OCI-LY1 (cell line): Measurements from ENCODE around the gene RALGPS2.

ENCODE experiments used
- H2AFZ ChIP-seq: fragments of 200-600 bp; sonication (generic), shearing (Covaris generic); 2 replicates; pipeline ENCODE4 v1.6.0; 2014; ENCODE audit warnings: antibody characterized with exemption, mild to moderate bottlenecking, low read length
- H3F3A ChIP-seq: fragments of 200-600 bp; sonication (generic), shearing (Covaris generic); 2 replicates; pipeline ENCODE4 v1.6.0; 2014; ENCODE audit warnings: mild to moderate bottlenecking, antibody characterized with exemption, low read length, moderate library complexity; ENCODE audit not compliant: insufficient read depth
- H3K27ac ChIP-seq: fragments of 200-600 bp; sonication (generic); 2 replicates; pipeline ENCODE4 v1.5.1; 2014; ENCODE audit warnings: low read length, mixed run types, mild to moderate bottlenecking, low read depth; ENCODE audit not compliant: poor library complexity, severe bottlenecking
- H3K27me3 ChIP-seq: fragments of 200-600 bp; sonication (generic); 2 replicates; pipeline ENCODE4 v1.6.0; 2014; ENCODE audit warnings: antibody characterized with exemption, mild to moderate bottlenecking, low read length, moderate library complexity; ENCODE audit not compliant: insufficient read depth
- H3K36me3 ChIP-seq: fragments of 200-600 bp; sonication (generic); 2 replicates; pipeline ENCODE4 v1.6.1; 2014; ENCODE audit warnings: mild to moderate bottlenecking, antibody characterized with exemption, low read length, moderate library complexity, mixed read lengths; ENCODE audit not compliant: insufficient read depth
- H3K4me1 ChIP-seq: fragments of 200-600 bp; sonication (generic); 2 replicates; pipeline ENCODE4 v1.5.1; 2014; ENCODE audit warnings: mild to moderate bottlenecking, low read length, moderate library complexity; ENCODE audit not compliant: insufficient read depth, severe bottlenecking
- H3K4me2 ChIP-seq: fragments of 200-600 bp; sonication (generic), shearing (Covaris generic); 2 replicates; pipeline ENCODE4 v1.6.1; 2014; ENCODE audit warnings: low read length
- H3K4me3 ChIP-seq: fragments of 200-600 bp; sonication (generic); 2 replicates; pipeline ENCODE4 v1.5.1; 2014; ENCODE audit warnings: low read length, low read depth, mild to moderate bottlenecking, mixed read lengths; ENCODE audit not compliant: poor library complexity, severe bottlenecking
- H3K79me2 ChIP-seq: fragments of 200-600 bp; shearing (Covaris generic); 2 replicates; pipeline ENCODE4 v1.6.1; 2016; ENCODE audit warnings: mixed run types, low read length, mixed read lengths; ENCODE audit not compliant: insufficient read depth
- H3K9ac ChIP-seq: fragments of 200-600 bp; sonication (generic), shearing (Covaris generic); 2 replicates; pipeline ENCODE4 v1.6.1; 2014; ENCODE audit warnings: mild to moderate bottlenecking, low read length, mixed read lengths
- H3K9me2 ChIP-seq: fragments of 200-600 bp; sonication (generic), shearing (Covaris generic); 2 replicates; pipeline ENCODE4 v1.6.1; 2014; ENCODE audit warnings: low read depth, mild to moderate bottlenecking, low read length, mixed read lengths
- H3K9me3 ChIP-seq: fragments of 200-600 bp; shearing (Covaris generic); 2 replicates; pipeline ENCODE4 v1.6.1; 2014; ENCODE audit warnings: low read length, mixed read lengths
- H4K20me1 ChIP-seq: fragments of 200-600 bp; sonication (generic), shearing (Covaris generic); 2 replicates; pipeline ENCODE4 v1.6.0; 2016; ENCODE audit warnings: mild to moderate bottlenecking, low read length; ENCODE audit not compliant: insufficient read depth
- EZH2 ChIP-seq: fragments of 200-600 bp; sonication (generic), shearing (Covaris generic); IDR thresholded peaks from 2 replicates; pipeline ENCODE4 v1.8.0; 2017; ENCODE audit warnings: borderline replicate concordance, mixed run types, mild to moderate bottlenecking, antibody characterized with exemption, low read length, moderate library complexity, mixed read lengths
- TF ChIP-seq, protein P1 (sequence below): fragments of 200-600 bp; sonication (generic), shearing (Covaris generic); IDR thresholded peaks from 2 replicates; pipeline ENCODE4 v1.5.1; 2017; ENCODE audit warnings: mild to moderate bottlenecking, antibody characterized with exemption, low read length, moderate library complexity, mixed read lengths

Gene RALGPS2

DNA sequence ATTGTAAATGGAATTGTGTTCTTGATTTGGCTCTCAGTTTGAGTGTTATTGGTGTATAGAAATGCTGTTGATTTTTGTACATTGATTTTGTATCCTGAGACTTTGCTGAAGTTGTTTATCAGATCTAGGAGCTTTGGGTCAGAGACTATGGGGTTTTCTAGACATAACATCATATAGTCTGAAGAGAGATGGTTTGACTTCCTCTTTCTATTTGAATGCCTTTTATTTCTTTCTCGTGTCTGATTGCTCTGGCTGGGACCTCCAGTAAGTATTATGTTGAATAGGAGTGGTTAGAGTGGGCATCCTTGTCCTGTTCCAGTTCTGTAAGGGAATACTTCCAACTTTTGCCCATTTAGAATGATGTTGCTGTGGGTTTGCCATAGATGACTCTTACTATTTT lies 185.0 kb downstream of the RALGPS2 start:
- no peaks in the 10 kb centered on the region; the same call in 1 of the 2 replicates for H3F3A ChIP-seq
- no peaks in the 10 kb centered on the region for H3K4me1 ChIP-seq
- H3K4me3 ChIP-seq, result no peak overlapping the region
- no peak overlapping the region for H3K27ac ChIP-seq
- no peaks in the 10 kb centered on the region for H3K9me3 ChIP-seq
- no peaks in the 10 kb centered on the region for H3K27me3 ChIP-seq
- H3K4me2 ChIP-seq, result no peak overlapping the region
- no peaks in the 10 kb centered on the region for H4K20me1 ChIP-seq
- peaks cover 97% of the 10 kb centered on the region for H3K36me3 ChIP-seq
- H2AFZ ChIP-seq, result no peak overlapping the region
- no peaks in the 10 kb centered on the region for H3K9me2 ChIP-seq
- H3K79me2 ChIP-seq, result peaks cover 4% of the 10 kb centered on the region; the same call in 1 of the 2 replicates
- no peak for TF ChIP-seq EZH2
- TF ChIP-seq, protein P1, sequence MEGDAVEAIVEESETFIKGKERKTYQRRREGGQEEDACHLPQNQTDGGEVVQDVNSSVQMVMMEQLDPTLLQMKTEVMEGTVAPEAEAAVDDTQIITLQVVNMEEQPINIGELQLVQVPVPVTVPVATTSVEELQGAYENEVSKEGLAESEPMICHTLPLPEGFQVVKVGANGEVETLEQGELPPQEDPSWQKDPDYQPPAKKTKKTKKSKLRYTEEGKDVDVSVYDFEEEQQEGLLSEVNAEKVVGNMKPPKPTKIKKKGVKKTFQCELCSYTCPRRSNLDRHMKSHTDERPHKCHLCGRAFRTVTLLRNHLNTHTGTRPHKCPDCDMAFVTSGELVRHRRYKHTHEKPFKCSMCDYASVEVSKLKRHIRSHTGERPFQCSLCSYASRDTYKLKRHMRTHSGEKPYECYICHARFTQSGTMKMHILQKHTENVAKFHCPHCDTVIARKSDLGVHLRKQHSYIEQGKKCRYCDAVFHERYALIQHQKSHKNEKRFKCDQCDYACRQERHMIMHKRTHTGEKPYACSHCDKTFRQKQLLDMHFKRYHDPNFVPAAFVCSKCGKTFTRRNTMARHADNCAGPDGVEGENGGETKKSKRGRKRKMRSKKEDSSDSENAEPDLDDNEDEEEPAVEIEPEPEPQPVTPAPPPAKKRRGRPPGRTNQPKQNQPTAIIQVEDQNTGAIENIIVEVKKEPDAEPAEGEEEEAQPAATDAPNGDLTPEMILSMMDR, result no peak
- no peak overlapping the region for H3K9ac ChIP-seq

DNA sequence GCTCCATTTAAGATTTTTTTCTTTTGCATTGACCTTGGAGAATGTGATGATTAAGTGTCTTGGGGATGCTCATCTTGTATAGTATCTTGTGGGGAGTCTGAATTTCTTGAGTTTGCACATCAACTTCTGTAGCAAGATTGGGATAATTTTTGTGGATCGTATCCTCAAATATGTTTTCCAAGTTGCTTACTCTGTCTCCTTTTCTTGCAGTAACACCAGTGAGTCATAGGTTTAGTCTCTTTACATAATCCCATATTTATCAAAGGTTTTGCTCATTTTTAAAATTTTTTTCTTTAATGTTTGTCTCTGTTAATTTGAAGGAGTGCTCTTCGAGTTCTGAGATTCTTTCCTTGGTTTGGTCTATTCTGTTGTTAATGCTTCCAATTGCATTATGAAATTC lies 187.6 kb downstream of the RALGPS2 start:
- Histone ChIP-seq H3F3A (no peaks in the 10 kb centered on the region), H3K36me3 (peaks cover 97% of the 10 kb centered on the region), H3K79me2 (no peaks in the 10 kb centered on the region), H3K9ac (no peak overlapping the region), H3K27ac (no peak overlapping the region), H2AFZ (no peak overlapping the region), H4K20me1 (no peaks in the 10 kb centered on the region), H3K4me3 (no peak overlapping the region), H3K9me2 (no peaks in the 10 kb centered on the region), H3K4me1 (no peaks in the 10 kb centered on the region), H3K9me3 (no peaks in the 10 kb centered on the region), H3K27me3 (no peaks in the 10 kb centered on the region), H3K4me2 (no peak overlapping the region)
- no peak for TF ChIP-seq EZH2
- TF ChIP-seq, protein P1, result no peak

DNA sequence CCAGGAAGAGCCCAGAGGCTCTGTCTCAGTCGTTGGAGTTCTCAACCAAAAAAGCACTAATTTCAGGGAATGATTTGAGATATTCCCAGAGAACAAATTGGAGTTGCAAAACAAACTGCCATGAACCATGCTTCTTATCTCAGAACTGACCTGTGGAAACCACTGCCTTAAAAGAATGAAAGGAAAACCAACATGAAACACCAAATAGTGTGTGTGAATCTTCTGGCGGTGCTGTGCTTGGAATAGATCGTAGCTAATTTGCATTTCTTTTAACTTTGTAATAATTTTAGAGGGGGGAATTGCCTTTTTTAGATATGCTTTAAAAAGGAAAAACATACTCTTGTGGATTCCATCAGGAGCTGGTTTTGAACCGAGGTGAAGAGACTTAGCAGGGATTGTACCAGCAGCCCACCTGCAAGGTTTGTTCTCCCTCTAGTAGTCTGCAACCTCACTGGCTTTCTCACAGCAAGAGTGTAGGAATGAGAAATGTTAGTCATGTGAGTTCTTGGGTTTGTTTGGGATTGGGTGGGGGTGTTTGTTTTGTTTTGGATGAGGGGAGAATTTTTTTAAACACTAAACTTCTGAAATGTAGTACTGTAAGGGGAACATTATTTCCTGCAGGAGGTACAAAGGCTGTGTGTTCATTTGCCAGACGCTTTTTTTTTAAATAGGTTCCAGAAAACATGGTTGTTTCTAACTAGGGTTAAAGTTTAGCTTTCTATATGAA lies 191.6 kb downstream of the RALGPS2 start:
- peaks cover 96% of the 10 kb centered on the region for H3K36me3 ChIP-seq
- no peaks in the 10 kb centered on the region for H3K9me3 ChIP-seq
- no peaks in the 10 kb centered on the region for H3F3A ChIP-seq
- no peak overlapping the region for H2AFZ ChIP-seq
- no peaks in the 10 kb centered on the region for H3K27me3 ChIP-seq
- no peak overlapping the region for H3K4me3 ChIP-seq
- H3K4me1 ChIP-seq, result no peaks in the 10 kb centered on the region
- H3K9ac ChIP-seq, result no peak overlapping the region
- no peak overlapping the region for H3K27ac ChIP-seq
- no peaks in the 10 kb centered on the region for H3K79me2 ChIP-seq
- no peaks in the 10 kb centered on the region for H4K20me1 ChIP-seq
- TF ChIP-seq EZH2, result no peak
- TF ChIP-seq, protein P1, result no peak
- H3K9me2 ChIP-seq, result no peaks in the 10 kb centered on the region
- no peak overlapping the region for H3K4me2 ChIP-seq
